ENCODE results near the gene CDH23.

The CDH23 gene

GRCh38 chr10:71648254-71648932 is 251.7 kb downstream of the CDH23 start:
- no peak for DNase-seq

GRCh38 chr10:71648933-71649320 is 252.2 kb downstream of the CDH23 start:
- no peak for DNase-seq

- DNase-seq = no peak
These were observed 252.9 kb downstream of the CDH23 start for GRCh38 chr10:71649631-71650030.

GRCh38 chr10:71650397-71650796 is 253.7 kb downstream of the CDH23 start:
- no peak for DNase-seq

- DNase-seq = no peak
These were observed 254.7 kb downstream of the CDH23 start for GRCh38 chr10:71651428-71651827.

- no peak for DNase-seq
These were observed 255.2 kb downstream of the CDH23 start for GRCh38 chr10:71651928-71652327.

- DNase-seq = no peak
These were observed 256.3 kb downstream of the CDH23 start for GRCh38 chr10:71653044-71653443.

- DNase-seq = no peak
These were observed 259.5 kb downstream of the CDH23 start for GRCh38 chr10:71656220-71656619.

- no peak for DNase-seq
These were observed 261.1 kb downstream of the CDH23 start for GRCh38 chr10:71657604-71658466.

GRCh38 chr10:71658467-71658745 is 261.7 kb downstream of the CDH23 start:
- no peak for DNase-seq

- no peak for DNase-seq
These were observed 262.5 kb downstream of the CDH23 start for GRCh38 chr10:71659111-71659634.

GRCh38 chr10:71659737-71660136 is 263.0 kb downstream of the CDH23 start:
- no peak for DNase-seq

- DNase-seq = no peak
These were observed 263.6 kb downstream of the CDH23 start for GRCh38 chr10:71660313-71660712.

GRCh38 chr10:71661060-71661622 is 264.4 kb downstream of the CDH23 start:
- DNase-seq = no peak

GRCh38 chr10:71661779-71662336 is 265.1 kb downstream of the CDH23 start:
- DNase-seq = no peak

GRCh38 chr10:71663311-71663710 is 266.6 kb downstream of the CDH23 start:
- DNase-seq = no peak

- no peak for DNase-seq
These were observed 267.9 kb downstream of the CDH23 start for GRCh38 chr10:71664585-71664984.

- DNase-seq = no peak
These were observed 268.7 kb downstream of the CDH23 start for GRCh38 chr10:71665456-71665855.

GRCh38 chr10:71666639-71667386 is 270.1 kb downstream of the CDH23 start:
- DNase-seq = no peak

- no peak for DNase-seq
These were observed 270.6 kb downstream of the CDH23 start for GRCh38 chr10:71667387-71667752.

- DNase-seq = no peak
These were observed 275.6 kb downstream of the CDH23 start for GRCh38 chr10:71671994-71672946.

All from activated CD4-positive, alpha-beta T cell treated with anti-CD3 and anti-CD28 coated beads for 1 hour (primary cell).